RWPE2 (cell line): Measurements from ENCODE around the gene SMIM21.

Experiments
- ATAC-seq: fragments of 200-7000 bp; cut with Tn5 transposase; 3 replicates; pipeline ENCODE4 v1.9.1; 2021; ENCODE audit warnings: low read depth
- DNase-seq: peaks from one replicate; pipeline ENCODE4 v3.0.0-alpha.2; 2020; ENCODE audit warnings: low spot score
- H3K27ac ChIP-seq: fragments of 450-650 bp; 2 replicates; pipeline ENCODE4 v1.5.1; 2017; ENCODE audit warnings: mild to moderate bottlenecking; ENCODE audit not compliant: poor library complexity, severe bottlenecking
- H3K27me3 ChIP-seq: fragments of 250-450 bp; sonication (Bioruptor Pico); 2 replicates; pipeline ENCODE4 v1.5.1; 2021; ENCODE audit warnings: mild to moderate bottlenecking, moderate library complexity; ENCODE audit not compliant: insufficient read depth, poor library complexity, severe bottlenecking
- H3K36me3 ChIP-seq: fragments of 250-450 bp; sonication (Bioruptor Pico); 2 replicates; pipeline ENCODE4 v1.5.1; 2020; ENCODE audit warnings: low read depth, mild to moderate bottlenecking, moderate library complexity
- H3K4me1 ChIP-seq: fragments of 250-450 bp; sonication (Bioruptor Pico); 2 replicates; pipeline ENCODE4 v1.5.1; 2021; ENCODE audit warnings: mild to moderate bottlenecking, moderate library complexity; ENCODE audit not compliant: insufficient read depth, poor library complexity, severe bottlenecking
- H3K4me3 ChIP-seq: fragments of 250-450 bp; sonication (Bioruptor Pico); 2 replicates; pipeline ENCODE4 v1.5.1; 2021; ENCODE audit warnings: mild to moderate bottlenecking, moderate library complexity; ENCODE audit not compliant: severe bottlenecking
- H3K9me3 ChIP-seq: fragments of 250-450 bp; sonication (Bioruptor Pico); 2 replicates; pipeline ENCODE4 v1.5.1; 2021; ENCODE audit warnings: mild to moderate bottlenecking, moderate library complexity; ENCODE audit not compliant: severe bottlenecking
- TF ChIP-seq, protein P1 (sequence below): fragments of 450-650 bp; IDR thresholded peaks from one replicate; pipeline ENCODE4 v1.5.1; 2017; ENCODE audit warnings: mild to moderate bottlenecking, moderate library complexity; ENCODE audit not compliant: poor library complexity, severe bottlenecking

The SMIM21 gene

DNA sequence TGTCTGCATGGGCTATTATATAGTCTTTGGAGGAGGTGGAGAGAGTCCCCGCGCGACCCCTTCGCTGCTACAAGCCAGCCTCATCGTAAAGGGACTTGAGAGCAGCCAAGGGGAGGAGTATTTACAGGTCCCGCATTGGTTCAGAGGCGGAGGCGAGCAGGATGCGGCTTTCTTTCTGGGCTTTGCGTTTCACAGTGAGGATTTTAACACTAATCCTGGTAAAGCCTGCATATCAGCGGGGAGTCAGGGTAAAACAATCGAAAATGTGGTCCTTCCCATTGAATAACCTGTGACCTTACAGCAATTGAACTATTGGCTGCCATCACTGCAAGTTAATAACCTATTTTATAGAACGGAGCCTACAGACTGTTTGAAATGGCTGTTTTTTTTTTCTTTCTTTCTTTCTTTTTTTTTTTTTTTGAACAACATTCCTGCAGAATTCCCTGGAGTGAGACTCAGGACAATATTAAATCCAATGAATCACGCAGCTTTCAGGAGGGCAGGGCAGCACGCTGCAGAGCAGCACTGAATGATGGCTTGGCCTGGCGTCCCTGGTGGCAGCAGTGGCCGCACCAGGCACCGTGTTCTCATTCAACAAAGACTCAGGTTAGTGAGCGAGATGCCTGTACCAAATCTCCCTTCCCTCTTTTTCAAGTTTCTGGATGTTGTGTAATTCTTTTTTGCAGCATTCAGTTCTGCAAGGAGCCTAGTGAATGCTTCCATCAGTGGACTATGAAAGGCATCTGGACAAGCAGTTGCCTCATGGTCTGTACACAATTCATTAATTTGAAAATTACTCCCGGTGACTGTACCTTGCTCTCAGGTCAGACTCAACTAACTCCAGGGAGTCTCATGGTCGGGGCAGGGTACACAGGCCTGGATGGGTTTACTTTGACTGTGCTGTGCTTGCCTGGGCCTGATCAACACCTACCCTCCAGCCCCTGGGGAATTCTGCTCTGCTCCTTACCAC is 19.8 kb downstream of the SMIM21 start:
- TF ChIP-seq, protein P1, sequence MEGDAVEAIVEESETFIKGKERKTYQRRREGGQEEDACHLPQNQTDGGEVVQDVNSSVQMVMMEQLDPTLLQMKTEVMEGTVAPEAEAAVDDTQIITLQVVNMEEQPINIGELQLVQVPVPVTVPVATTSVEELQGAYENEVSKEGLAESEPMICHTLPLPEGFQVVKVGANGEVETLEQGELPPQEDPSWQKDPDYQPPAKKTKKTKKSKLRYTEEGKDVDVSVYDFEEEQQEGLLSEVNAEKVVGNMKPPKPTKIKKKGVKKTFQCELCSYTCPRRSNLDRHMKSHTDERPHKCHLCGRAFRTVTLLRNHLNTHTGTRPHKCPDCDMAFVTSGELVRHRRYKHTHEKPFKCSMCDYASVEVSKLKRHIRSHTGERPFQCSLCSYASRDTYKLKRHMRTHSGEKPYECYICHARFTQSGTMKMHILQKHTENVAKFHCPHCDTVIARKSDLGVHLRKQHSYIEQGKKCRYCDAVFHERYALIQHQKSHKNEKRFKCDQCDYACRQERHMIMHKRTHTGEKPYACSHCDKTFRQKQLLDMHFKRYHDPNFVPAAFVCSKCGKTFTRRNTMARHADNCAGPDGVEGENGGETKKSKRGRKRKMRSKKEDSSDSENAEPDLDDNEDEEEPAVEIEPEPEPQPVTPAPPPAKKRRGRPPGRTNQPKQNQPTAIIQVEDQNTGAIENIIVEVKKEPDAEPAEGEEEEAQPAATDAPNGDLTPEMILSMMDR = no peak
- Histone ChIP-seq H3K27me3 (no peaks in the 10 kb centered on the region), H3K36me3 (no peaks in the 10 kb centered on the region), H3K27ac (peak overlapping the region; percentile 66), H3K4me1 (peaks cover 16% of the 10 kb centered on the region), H3K9me3 (no peaks in the 10 kb centered on the region), H3K4me3 (no peak overlapping the region)
- DNase-seq (no peak), ATAC-seq (peak; percentile 2; the same call in 1 of the 3 replicates)

DNA sequence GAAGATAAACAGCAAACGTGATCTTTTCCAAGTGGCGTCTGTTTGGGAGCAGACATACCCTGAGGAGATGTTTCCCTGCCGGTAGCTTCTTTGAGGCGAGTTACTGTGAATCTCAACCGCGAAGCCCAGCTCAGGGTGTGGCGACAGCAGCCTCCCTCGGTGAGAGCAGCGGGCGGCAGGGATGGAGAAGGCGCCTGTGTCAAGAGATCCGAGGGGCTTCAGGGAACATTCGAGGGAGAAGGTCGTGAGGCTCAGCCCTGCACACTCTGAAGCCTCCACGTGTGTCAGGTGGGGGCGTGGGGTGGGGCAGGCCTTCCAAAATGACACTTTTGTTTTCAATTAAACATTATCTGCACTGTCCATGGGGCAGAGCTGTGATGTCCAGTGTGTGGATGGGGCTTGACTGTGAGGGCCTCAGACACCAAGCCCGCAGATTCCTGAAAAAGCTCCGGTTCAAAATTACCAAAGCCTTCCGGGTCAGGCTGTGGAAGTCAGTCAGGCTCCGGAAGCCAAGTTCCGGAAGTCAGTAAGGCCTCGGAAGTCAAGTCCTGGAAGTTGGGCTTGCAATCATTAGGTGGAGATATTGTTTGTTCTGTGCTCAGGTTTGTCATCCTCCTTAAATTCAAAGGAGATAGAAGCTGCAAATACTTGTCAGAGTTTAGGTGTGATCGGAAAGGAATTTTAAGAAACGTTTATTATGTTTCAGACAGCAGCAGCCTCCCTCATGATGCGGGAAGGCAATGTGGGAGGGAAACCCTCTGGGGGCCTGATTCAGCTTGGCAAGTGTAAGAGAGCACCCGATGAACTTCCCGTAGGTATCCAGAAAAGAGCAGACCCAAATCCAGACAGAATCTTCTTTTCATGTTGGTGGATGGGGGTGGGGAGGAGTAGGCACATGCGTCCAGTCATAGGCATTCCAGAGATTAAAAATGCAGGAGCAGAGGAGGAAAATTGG is 20.7 kb downstream of the SMIM21 start:
- Histone ChIP-seq H3K4me3 (no peak overlapping the region), H3K36me3 (no peaks in the 10 kb centered on the region), H3K27ac (no peak overlapping the region), H3K9me3 (no peaks in the 10 kb centered on the region), H3K27me3 (no peaks in the 10 kb centered on the region), H3K4me1 (peaks cover 16% of the 10 kb centered on the region)
- TF ChIP-seq, protein P1 = no peak
- ATAC-seq (no peak), DNase-seq (no peak)

DNA sequence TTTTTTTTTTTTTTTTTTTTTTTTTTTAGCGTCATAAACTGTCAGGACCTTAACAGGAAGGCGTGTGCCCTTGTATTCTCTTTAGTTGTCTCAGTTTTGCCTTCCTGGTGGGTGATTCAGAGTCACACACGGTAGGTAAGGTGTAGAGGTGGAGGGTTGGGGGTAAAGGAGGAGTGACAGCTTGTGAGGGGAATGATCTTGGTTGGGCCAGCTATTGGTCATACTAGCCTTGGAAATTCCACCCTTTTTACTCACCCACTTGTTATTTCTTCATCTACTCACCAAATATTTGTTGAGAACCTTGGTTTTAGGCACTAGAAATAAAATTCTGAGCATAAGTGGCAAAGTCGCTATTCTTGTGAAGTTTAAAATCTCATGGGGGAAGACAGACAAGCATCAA is 22.2 kb downstream of the SMIM21 start:
- Histone ChIP-seq H3K9me3 (no peaks in the 10 kb centered on the region), H3K27me3 (no peaks in the 10 kb centered on the region), H3K27ac (no peak overlapping the region), H3K36me3 (no peaks in the 10 kb centered on the region), H3K4me1 (peaks cover 16% of the 10 kb centered on the region), H3K4me3 (no peak overlapping the region)
- TF ChIP-seq, protein P1 = no peak
- ATAC-seq = peak; percentile 38; the same call in 1 of the 3 replicates
- DNase-seq = no peak

DNA sequence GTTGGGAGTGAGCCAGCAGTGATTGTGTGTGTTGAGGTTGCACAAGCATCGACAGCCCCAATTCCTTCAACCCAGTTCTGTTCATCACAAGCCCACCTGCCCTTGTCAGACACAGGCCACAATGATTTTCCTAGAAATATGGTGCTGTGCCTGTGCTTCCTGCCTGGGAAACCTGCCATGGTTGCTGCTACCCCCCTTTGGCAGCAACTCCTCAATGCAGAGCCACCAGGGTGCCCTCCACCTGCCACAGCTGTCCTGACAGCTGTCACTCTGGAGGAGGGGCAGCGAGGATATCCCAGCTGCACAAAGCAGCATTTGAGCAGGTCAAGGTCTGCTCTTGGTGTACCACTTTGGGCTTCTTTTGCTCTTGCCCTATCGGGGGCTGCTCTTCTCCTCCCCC is 27.1 kb downstream of the SMIM21 start:
- Histone ChIP-seq H3K36me3 (no peaks in the 10 kb centered on the region), H3K4me1 (no peaks in the 10 kb centered on the region), H3K4me3 (no peak overlapping the region), H3K9me3 (no peaks in the 10 kb centered on the region), H3K27ac (no peak overlapping the region), H3K27me3 (peaks cover 3% of the 10 kb centered on the region)
- TF ChIP-seq, protein P1 = no peak
- DNase-seq = no peak
- no peak for ATAC-seq
